Ecto neural progenitor cell (in vitro differentiated cells): Measurements from ENCODE around the gene GLG1.
A peak's percentile ranks its signal among the peaks of the same experiment; 100 is the strongest.
"Not testable (repeated sequence)": the region's sequence is repeated elsewhere in the genome, so short reads cannot be mapped to it uniquely, and the experiment has no call there.

Experiments used
- DNase-seq: peaks from one replicate; pipeline ENCODE4 v3.0.0-alpha.2; 2018; ENCODE audit warnings: low spot score

Gene GLG1

GRCh38 chr16:74406600-74407361 lies 200.1 kb downstream of the GLG1 start:
- DNase-seq, result not testable (repeated sequence)

- not testable (repeated sequence) for DNase-seq
Measured at GRCh38 chr16:74404148-74404933, 202.6 kb downstream of the GLG1 start.

- not testable (repeated sequence) for DNase-seq
Measured at GRCh38 chr16:74400238-74400637, 206.7 kb downstream of the GLG1 start.

- peak; percentile 46 for DNase-seq
Measured at GRCh38 chr16:74398212-74398895, 208.6 kb downstream of the GLG1 start.
